Dermis microvascular lymphatic vessel endothelial cell (primary cell): Measurements from ENCODE around the gene KIF26A. TPM values are rescaled to one million over a fixed set of nuclear protein-coding genes. Genes with fewer than 3 reads are reported as not detected.

Experiments used
- DNase-seq, 2 donors: peaks; one replicate each; pipeline versions ENCODE4 v3.0.0 to v3.0.0-alpha.2; 2010; ENCODE audit warnings: low read depth in 2 of 2
- total RNA-seq: library from RNA; depleted of rRNA; stranded (reverse); fragments of >200 nt; gene quantifications from 2 replicates; pipeline ENCODE4 v1.2.1, GENCODE V29; 2014

The KIF26A gene
- total RNA-seq, 1 donor from 2014 or later: 9.2 TPM

DNA sequence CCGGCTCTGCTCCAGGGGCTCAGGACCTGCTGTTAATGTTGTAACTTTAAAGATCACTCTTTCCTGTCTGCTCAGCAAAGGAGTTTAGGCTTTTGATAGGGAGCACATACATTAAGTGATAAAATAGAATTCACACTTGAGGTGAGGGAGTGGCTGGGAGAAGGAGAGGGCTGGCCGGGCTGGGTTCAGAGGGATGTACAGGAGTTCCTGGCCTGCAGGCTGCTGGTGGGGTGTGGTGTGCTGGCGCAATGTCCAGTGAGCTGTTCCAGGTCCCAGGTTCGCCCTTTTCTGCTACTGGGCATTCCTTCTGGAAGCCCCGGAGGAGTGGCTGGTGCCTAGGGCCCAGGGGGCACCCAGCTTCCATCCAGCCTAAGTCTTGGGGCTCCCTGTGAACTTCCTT, 17.8 kb downstream of the KIF26A start:
- no peak for DNase-seq

- no peak for DNase-seq
These were observed 18.9 kb downstream of the KIF26A start for GRCh38 chr14:104157016-104157928.

- DNase-seq: no peak
These were observed 20.7 kb downstream of the KIF26A start for GRCh38 chr14:104158827-104159798.

- DNase-seq: no peak
These were observed 21.6 kb downstream of the KIF26A start for GRCh38 chr14:104159990-104160389.

DNA sequence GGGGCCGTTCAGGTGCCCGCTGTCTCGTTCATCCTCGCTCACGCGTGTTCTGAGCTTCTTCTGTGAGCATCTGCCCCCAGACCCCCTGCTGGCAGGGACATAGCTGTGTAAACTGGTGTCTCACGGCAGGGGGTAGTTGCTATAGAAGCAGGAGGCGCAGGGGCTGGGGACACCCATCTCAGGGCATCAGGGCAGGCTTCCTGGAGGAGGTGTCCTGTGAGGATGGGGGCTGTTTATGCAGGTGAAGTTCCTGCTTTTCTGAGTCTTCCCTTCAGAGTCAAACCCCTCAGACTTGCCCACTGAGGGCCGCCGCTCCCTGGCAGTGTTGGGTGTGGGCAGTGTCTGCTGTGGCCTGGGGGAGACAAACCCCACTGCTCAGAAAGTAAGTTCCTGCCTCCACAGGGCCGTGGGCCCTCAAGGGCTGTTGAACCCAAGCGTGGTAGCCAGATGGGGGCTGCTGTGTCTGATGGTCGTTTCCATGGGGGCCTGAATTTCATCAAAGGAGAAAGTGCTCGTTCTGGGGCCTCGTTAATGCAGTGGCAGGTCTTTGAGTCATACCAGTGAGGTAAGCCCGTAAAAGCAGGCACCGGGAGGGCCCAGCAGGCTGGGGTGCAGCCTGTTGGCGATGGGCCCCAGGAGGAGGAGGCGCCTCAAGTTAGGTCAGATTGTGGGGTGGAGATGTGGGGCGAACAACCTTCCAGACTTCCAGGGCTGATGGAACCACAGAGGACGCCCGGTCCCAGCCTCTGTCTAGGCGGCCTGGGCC, 23.4 kb downstream of the KIF26A start:
- no peak for DNase-seq

DNA sequence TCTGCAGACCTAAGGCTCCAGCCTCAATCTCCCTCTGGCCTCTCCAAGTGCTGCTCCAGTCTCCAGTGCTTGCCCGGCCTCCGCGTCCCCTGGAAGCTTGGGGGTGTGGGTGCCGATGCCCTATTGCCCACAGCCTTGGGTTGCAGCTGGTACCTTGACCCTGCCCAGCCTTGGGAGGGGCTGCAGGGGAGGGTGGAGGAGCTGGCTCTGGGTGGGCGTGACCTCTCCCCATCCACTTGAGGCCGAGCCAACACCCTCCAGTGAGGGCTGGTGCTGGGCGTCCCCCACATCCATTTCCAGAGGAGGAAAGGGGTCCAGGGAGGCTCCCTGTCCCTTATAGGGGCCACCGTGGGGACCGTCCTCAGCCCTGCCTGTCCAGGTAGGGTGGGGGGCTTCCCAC, 24.1 kb downstream of the KIF26A start:
- no peak for DNase-seq

DNA sequence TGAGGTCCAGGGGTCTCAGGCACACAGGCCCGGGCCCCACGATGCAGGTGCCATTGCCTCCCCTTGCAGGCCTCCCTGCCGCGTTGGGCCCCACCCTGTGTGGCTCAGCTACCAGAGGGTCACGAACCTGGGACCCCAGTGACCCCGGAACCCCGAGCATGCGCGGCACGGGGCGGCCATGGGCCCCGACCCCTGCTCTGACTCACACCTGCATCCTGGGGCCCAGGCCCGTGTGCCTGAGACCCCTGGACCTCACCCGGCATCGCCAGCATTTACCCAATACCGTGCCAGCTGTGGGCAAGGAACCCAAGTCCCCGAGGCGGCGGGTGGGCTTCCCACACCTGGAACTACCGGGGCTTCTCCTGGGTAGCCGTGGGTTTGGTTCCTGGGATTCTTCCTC, 25.2 kb downstream of the KIF26A start:
- no peak for DNase-seq

DNA sequence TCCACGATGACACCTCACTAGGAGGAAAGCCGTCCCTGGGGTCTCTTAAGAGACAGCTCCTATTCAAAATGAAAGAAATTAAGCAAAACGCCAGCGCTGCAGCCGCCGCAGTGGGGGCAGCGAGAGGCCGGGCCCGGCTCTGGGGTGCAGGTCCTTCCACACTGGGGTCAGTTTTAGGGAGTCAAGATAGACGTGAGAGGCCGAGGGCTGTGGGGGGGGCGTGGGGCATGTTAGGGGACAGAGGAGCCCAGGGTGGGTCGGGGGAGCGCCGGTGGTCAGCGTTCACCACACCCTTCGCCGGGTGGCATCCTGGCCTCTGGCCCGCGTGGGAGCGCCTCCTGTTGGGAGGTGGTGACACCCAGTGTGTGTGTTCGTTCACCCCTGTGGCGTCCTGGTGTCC, 25.7 kb downstream of the KIF26A start:
- DNase-seq: no peak

- no peak for DNase-seq
These were observed 26.1 kb downstream of the KIF26A start for GRCh38 chr14:104164512-104164911.

GRCh38 chr14:104166698-104167097, 28.3 kb downstream of the KIF26A start:
- DNase-seq: no peak

- DNase-seq: no peak
These were observed 30.2 kb downstream of the KIF26A start for GRCh38 chr14:104168603-104169002.

DNA sequence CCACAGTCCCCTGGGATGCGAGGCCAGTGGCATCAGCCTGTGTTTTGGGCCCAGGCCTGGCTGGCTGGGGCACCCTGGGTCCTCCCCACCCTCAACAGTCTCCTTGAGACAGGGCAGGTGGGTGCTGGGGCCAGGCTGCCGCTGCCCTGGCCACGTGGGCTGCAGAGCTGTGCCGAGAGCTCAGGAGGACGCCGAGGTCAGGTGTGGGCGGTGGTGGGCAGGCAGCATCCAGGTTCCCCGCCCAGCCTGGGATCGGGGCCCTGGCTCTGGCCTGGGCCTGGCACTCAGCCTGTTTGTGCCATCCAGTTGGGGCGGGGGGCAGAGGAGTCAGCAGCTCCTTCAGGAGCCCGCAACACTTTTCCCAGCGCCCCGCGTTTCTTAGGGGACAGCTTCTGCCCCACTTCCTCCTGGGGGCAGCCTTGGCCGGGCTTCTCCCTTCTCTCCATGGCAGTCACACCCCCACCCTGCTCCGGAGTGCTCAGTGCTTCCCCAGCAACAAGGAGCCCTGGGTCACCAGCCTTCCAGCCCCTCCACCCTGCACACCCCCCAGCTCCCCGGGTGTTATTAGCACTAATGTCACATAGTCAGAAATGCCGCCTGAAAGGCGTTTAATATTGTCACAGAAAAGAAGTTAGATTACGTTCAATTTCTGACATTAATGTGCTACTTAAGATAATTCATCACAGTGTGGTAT, 30.8 kb downstream of the KIF26A start:
- DNase-seq: no peak

GRCh38 chr14:104169699-104170479, 31.5 kb downstream of the KIF26A start:
- DNase-seq: no peak

GRCh38 chr14:104171029-104171697, 32.8 kb downstream of the KIF26A start:
- no peak for DNase-seq

GRCh38 chr14:104171895-104172294, 33.5 kb downstream of the KIF26A start:
- no peak for DNase-seq

DNA sequence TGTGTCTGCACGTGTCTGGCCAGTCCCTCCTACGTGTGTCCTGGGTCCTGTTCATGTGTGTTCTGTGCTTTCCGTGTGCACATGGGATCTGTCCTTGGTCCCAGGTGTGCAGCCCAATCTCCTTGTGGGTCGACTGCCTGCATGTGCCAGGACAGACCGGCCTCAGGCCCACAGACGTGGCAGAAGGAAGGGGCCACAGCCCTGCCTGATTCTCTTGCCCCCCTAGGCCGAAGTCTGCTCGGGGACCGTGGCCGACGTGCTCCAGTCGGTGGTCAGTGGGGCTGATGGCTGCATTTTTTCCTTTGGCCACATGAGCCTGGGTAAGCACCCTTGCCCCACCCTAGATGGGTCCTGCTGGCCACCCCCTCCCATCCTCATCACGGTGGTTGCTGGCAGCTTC, 34.0 kb downstream of the KIF26A start:
- no peak for DNase-seq

- no peak for DNase-seq
These were observed 34.5 kb downstream of the KIF26A start for GRCh38 chr14:104172880-104173279.

DNA sequence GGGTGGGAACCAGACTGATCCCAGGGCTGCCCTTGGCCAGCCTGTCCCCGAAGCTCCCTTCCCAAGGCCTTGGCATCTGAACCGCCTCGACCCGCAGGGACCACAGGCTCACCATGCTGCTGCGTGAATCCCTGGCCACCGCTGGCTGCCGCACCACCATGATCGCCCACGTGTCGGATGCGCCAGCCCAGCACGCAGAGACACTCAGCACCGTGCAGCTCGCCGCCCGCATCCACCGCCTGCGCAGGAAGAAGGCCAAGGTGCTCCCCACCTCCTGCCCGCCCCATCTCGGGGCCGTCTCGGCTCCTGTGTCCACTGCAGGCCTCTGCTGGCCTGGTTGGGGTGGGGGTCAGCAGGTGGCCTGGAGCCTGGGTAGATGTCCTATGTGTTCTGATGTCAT, 35.7 kb downstream of the KIF26A start:
- DNase-seq: no peak

GRCh38 chr14:104175041-104175440, 36.7 kb downstream of the KIF26A start:
- DNase-seq: no peak

- DNase-seq: no peak
These were observed 37.4 kb downstream of the KIF26A start for GRCh38 chr14:104175811-104176210.
